ENCODE measurements around the gene EFNA4.

Gene EFNA4

GRCh38 chr1:155052439-155053395 is 10.8 kb upstream of the EFNA4 start:
- DNase-seq = peak; percentile 28 to 42

GRCh38 chr1:155053531-155054105 is 9.9 kb upstream of the EFNA4 start:
- no peak for DNase-seq

- no peak for DNase-seq
Measured at GRCh38 chr1:155057104-155057503, 6.4 kb upstream of the EFNA4 start.

GRCh38 chr1:155057788-155058211 is 5.7 kb upstream of the EFNA4 start:
- no peak for DNase-seq

GRCh38 chr1:155060736-155061135 is 2.8 kb upstream of the EFNA4 start:
- no peak for DNase-seq

- peak; percentile 74 for DNase-seq
Measured at GRCh38 chr1:155061381-155062150, 2.0 kb upstream of the EFNA4 start.

GRCh38 chr1:155062151-155062686 is 1.3 kb upstream of the EFNA4 start:
- no peak for DNase-seq

GRCh38 chr1:155062702-155063411 is 683 bp upstream of the EFNA4 start:
- no peak for DNase-seq

GRCh38 chr1:155064111-155064831 is 731 bp downstream of the EFNA4 start:
- peak in 1 of 2 experiments; percentile 13 for DNase-seq

- no peak for DNase-seq
Measured at GRCh38 chr1:155064832-155065429, 1.4 kb downstream of the EFNA4 start.

GRCh38 chr1:155066777-155067176 is 3.2 kb downstream of the EFNA4 start:
- no peak for DNase-seq

- DNase-seq = no peak
Measured at GRCh38 chr1:155068599-155068998, 5.1 kb downstream of the EFNA4 start.

- no peak for DNase-seq
Measured at GRCh38 chr1:155069551-155070157, 6.1 kb downstream of the EFNA4 start.

GRCh38 chr1:155070158-155070621 is 6.7 kb downstream of the EFNA4 start:
- DNase-seq = no peak

- peak; percentile 54 to 60 for DNase-seq
Measured at GRCh38 chr1:155070721-155071569, 7.4 kb downstream of the EFNA4 start.

- no peak for DNase-seq
Measured at GRCh38 chr1:155071701-155072100, 8.2 kb downstream of the EFNA4 start.

- no peak for DNase-seq
Measured at GRCh38 chr1:155072531-155073289, 9.2 kb downstream of the EFNA4 start.

- no peak for DNase-seq
Measured at GRCh38 chr1:155073377-155074242, 10.1 kb downstream of the EFNA4 start.

All from AML-193 (cell line).